NB4 (cell line): ENCODE results near the gene INTS11.

Experiments
- DNase-seq: peaks from one replicate; pipeline ENCODE4 v3.0.0; 2010; ENCODE audit warnings: low read depth
- H3K4me3 ChIP-seq: one replicate; pipeline ENCODE4 v1.5.1; 2011; ENCODE audit warnings: mild to moderate bottlenecking, low read depth, low read length, moderate library complexity
- CTCF ChIP-seq: IDR thresholded peaks from one replicate; pipeline ENCODE4 v1.5.1; 2012; ENCODE audit warnings: low read depth, low read length
- MAX ChIP-seq: IDR thresholded peaks from 2 replicates; pipeline ENCODE4 v1.6.1; 2011; ENCODE audit warnings: low read depth, low read length
- MYC ChIP-seq: IDR thresholded peaks from 2 replicates; pipeline ENCODE4 v1.6.1; 2011; ENCODE audit warnings: low read depth, low read length
- POLR2A ChIP-seq: IDR thresholded peaks from 2 replicates; pipeline ENCODE4 v1.6.1; 2011; ENCODE audit warnings: mild to moderate bottlenecking; ENCODE audit not compliant: insufficient read length; ENCODE audit errors: extremely low read depth

Gene INTS11

GRCh38 chr1:1321477-1321876 lies 3.0 kb downstream of the INTS11 start:
- TF ChIP-seq CTCF, result no peak
- no peak for TF ChIP-seq MYC
- no peak for TF ChIP-seq POLR2A
- TF ChIP-seq MAX, result no peak
- DNase-seq, result no peak
- no peak overlapping the region for H3K4me3 ChIP-seq

- H3K4me3 ChIP-seq, result no peak overlapping the region
- DNase-seq, result no peak
- TF ChIP-seq CTCF (no peak), MAX (no peak), POLR2A (no peak), MYC (no peak)
Observed at GRCh38 chr1:1320666-1321448, 3.6 kb downstream of the INTS11 start.

- no peak for DNase-seq
- TF ChIP-seq MAX (no peak), CTCF (no peak), POLR2A (no peak), MYC (no peak)
- no peak overlapping the region for H3K4me3 ChIP-seq
Observed at GRCh38 chr1:1319646-1319941, 4.9 kb downstream of the INTS11 start.

- H3K4me3 ChIP-seq, result no peak overlapping the region
- no peak for DNase-seq
Observed at GRCh38 chr1:1318777-1319645, 5.4 kb downstream of the INTS11 start.

More at GRCh38 chr1:1318777-1319645, 5.4 kb downstream of the INTS11 start:
- TF ChIP-seq MYC, result no peak
- no peak for TF ChIP-seq POLR2A
- TF ChIP-seq CTCF, result no peak
- no peak for TF ChIP-seq MAX
